Cortex of kidney (tissue), 1 donor: ENCODE results near the gene MMP23B.
"Not testable (repeated sequence)": the region's sequence is repeated elsewhere in the genome, so short reads cannot be mapped to it uniquely, and the experiment has no call there.

ENCODE experiments used
- DNase-seq: peaks from one replicate; lab custom pipeline; 2025; lab: John Stamatoyannopoulos, UW

The MMP23B gene

GRCh38 chr1:1669468-1670440 is 37.8 kb downstream of the MMP23B start:
- no peak for DNase-seq

DNA sequence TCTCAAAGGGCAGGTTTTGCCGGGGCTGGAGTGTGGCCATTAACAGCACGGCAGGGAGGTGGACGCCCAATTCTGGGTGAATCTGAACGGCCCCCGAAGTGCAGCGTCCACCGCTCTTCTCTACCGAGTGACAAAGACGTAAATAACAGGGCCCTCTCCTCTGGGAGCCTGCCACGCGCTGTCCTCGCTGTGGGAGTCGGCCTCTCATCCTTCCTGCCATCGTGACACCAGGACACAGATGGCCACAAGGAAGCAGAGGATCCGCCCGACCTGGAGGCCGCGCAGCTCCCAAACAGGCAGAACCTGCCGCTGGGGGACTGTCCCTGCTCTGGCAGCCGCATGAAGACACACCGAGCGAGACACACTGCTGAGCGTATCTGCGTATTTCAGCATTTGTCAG is 38.9 kb downstream of the MMP23B start:
- no peak for DNase-seq

- no peak for DNase-seq
These were observed 39.6 kb downstream of the MMP23B start for GRCh38 chr1:1671365-1672119.

- no peak for DNase-seq
These were observed 40.4 kb downstream of the MMP23B start for GRCh38 chr1:1672181-1672965.

DNA sequence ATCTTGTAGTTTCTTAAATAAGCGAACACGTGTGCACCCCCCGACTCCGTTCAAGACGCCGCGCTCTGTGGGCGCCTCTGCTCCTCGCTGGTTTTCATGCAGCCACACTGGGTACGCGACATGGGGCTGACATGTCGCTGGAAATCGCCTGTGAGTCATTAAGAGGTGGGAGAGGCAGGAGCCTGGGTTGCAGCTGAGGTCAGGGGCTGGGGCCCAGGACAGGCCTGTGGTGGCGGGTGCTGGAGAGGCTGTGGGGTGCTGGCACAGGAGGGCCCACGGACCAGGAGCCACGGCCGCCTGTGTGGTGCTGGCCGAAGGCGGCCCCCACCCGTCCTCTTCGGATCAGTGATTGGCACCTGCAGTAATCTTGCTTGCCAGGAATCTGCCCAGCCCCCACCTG is 42.8 kb downstream of the MMP23B start:
- DNase-seq = not testable (repeated sequence)

DNA sequence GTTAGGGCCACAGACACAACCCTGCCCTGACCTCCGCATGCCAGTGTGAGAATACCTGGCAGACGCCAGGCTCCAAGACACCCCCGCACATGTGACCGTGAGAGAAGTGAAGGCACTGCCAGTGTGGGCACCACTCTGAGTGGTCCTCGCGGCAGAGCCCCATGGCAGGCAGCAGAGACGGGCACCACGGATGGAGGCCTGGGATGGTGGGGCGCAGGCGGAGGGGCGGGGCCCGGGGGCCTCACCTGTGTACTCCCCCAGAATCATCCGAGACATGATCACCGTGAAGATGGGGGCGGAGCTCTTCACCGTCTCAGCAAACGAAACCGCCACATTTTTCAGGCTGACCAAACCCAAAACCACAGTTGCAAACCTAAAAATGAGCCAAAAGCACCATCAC is 43.2 kb downstream of the MMP23B start:
- DNase-seq = not testable (repeated sequence)

GRCh38 chr1:1676087-1676486 is 44.1 kb downstream of the MMP23B start:
- not testable (repeated sequence) for DNase-seq

GRCh38 chr1:1677718-1678580 is 46.0 kb downstream of the MMP23B start:
- no peak for DNase-seq

- no peak for DNase-seq
These were observed 46.8 kb downstream of the MMP23B start for GRCh38 chr1:1678581-1679380.

- DNase-seq = no peak
These were observed 48.3 kb downstream of the MMP23B start for GRCh38 chr1:1680031-1680911.

DNA sequence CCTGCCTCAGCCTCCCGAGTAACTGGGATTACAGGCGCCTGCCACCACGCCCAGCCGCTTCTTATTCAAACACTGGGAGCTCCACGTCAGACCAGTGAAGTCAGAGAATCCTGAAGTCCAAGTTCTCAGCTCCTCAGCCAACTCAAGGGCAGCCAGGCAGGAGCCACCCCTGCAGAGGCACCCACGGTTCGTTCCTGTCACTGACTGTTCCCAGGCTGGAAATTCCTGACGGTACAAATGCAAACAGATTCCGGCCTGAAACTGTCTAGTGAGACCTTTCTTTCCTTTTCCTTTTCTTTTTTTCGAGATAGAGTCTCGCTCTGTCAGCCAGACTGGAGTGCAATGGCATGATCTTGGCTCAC is 48.9 kb downstream of the MMP23B start:
- no peak for DNase-seq

DNA sequence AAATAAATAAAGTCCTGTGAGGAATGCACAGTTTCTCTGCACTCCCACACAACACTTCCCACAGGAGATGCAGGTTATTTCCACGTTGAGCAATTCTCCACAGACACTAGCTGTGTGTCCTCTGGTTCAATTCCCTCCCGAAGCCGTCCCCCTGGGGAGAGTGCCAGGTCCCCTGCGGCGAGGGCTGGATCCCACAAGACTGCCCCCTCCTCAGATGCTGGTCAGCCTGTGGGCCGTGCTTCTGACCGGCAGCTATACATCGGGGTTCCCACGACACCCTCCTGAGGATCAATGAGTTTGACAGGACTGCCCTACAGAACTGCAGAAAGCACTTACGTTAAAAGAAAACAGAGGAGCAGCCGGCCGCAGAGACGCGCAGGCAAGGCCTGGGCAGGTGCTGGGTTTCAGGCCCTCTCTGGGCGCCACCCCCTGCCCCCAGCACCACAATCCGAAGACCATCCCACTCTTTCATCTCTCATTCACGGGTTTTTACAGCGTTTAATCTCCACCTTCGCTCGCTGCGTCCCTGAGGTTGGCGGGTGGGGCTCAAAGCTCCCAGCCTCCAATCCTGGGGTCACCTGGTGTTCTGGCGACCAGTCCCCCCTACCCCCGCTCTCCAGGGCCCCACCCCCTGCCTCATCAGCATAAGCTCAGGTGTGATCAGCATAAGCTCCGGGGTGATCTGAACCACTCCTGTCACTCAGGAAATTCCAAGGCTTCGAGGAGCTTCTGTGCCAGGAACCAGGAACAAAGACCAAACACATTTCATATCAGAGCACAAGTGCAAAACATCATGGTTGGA is 51.3 kb downstream of the MMP23B start:
- DNase-seq = no peak
